ENCODE results near the gene DCAF8L1. TPM values are rescaled to one million over a fixed set of nuclear protein-coding genes. Genes with fewer than 3 reads are reported as not detected.

The DCAF8L1 gene
- total RNA-seq, 1 experiment from 2014 or later, result not detected

DNA sequence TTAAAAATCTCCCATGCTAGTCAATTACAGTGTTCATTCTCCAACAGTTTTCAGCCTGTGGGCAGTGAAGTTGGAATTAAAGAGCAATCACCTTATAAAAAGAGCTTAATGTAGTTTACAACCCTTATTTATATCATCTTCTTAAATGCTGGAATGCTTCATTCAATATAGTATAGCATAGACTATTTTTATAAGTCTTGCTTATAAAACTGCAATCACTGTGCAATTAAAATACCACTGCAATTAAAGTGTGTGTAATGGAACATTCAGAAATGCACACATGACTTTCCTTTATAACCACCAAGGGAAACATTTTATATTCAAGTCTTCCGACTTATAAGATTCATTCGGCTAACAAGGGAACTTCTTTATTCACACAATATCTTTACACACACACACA, 16.4 kb upstream of the DCAF8L1 start:
- no peaks in the 10 kb centered on the region for H3K4me1 ChIP-seq (ENCODE audit: insufficient read depth, low read length)
- H3K9ac ChIP-seq (ENCODE audit: extremely low read depth, insufficient read length, low read length), result no peak overlapping the region
- Mint-ChIP-seq H3K27ac (no peak overlapping the region), H3K9me3 (peaks cover 37 to 49% of the 10 kb centered on the region in 2 experiments), H3K4me1 (no peaks in the 10 kb centered on the region), H3K27me3 (ENCODE audit: low read depth) (peaks cover 3% of the 10 kb centered on the region; the same call in 1 of the 2 replicates), H3K36me3 (ENCODE audit: insufficient read depth in 1 of 3, low read depth in 3 of 3) (no peaks in the 10 kb centered on the region; a peak in 2 of 7 replicates), H3K4me3 (no peak overlapping the region)
- WGBS (ENCODE audit: extremely low coverage, insufficient read length, low lambda C conversion rate), result no CpG with 5 or more reads among the region's 2 CpGs
- no peak for DNase-seq
- H2BK120ac ChIP-seq (ENCODE audit: low read depth, low read length, poor library complexity, severe bottlenecking), result no peak overlapping the region
- no peak overlapping the region for H2BK15ac ChIP-seq (ENCODE audit: low read depth, low read length)
- H2BK20ac ChIP-seq (ENCODE audit: low read depth, low read length, poor library complexity, severe bottlenecking), result no peak overlapping the region
- TF ChIP-seq, protein P1, sequence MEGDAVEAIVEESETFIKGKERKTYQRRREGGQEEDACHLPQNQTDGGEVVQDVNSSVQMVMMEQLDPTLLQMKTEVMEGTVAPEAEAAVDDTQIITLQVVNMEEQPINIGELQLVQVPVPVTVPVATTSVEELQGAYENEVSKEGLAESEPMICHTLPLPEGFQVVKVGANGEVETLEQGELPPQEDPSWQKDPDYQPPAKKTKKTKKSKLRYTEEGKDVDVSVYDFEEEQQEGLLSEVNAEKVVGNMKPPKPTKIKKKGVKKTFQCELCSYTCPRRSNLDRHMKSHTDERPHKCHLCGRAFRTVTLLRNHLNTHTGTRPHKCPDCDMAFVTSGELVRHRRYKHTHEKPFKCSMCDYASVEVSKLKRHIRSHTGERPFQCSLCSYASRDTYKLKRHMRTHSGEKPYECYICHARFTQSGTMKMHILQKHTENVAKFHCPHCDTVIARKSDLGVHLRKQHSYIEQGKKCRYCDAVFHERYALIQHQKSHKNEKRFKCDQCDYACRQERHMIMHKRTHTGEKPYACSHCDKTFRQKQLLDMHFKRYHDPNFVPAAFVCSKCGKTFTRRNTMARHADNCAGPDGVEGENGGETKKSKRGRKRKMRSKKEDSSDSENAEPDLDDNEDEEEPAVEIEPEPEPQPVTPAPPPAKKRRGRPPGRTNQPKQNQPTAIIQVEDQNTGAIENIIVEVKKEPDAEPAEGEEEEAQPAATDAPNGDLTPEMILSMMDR (conservative IDR thresholded peaks at IDR 0.05), result no peak
- H2AFZ ChIP-seq (ENCODE audit: low read length), result no peak overlapping the region
- H3K56ac ChIP-seq (ENCODE audit: insufficient read length, low read depth, low read length), result no peak overlapping the region
- H3K23me2 ChIP-seq (ENCODE audit: insufficient read length, low read depth, low read length, poor library complexity, severe bottlenecking), result no peaks in the 10 kb centered on the region
- no peaks in the 10 kb centered on the region for H4K20me1 ChIP-seq (ENCODE audit: control insufficient read depth, insufficient read depth, insufficient read length)
- no peak overlapping the region for H2AK5ac ChIP-seq (ENCODE audit: insufficient read length, low read length)
- H4K8ac ChIP-seq (replicated peaks; ENCODE audit: insufficient read length, low read depth, low read length), result no peak overlapping the region
- H4K91ac ChIP-seq (ENCODE audit: insufficient read length, low read depth, low read length), result no peak overlapping the region
- H3K18ac ChIP-seq (ENCODE audit: insufficient read length, low read depth, low read length), result no peak overlapping the region
- H2BK12ac ChIP-seq (ENCODE audit: insufficient read length, low read depth, low read length), result no peak overlapping the region
- no peak overlapping the region for H3T11ph ChIP-seq (ENCODE audit: low read length)
- no peak overlapping the region for H3K23ac ChIP-seq (ENCODE audit: insufficient read length, low read depth, low read length)
- H3K27me3 ChIP-seq (ENCODE audit: insufficient read depth, low read length), result no peaks in the 10 kb centered on the region
- H3K9me3 ChIP-seq (ENCODE audit: control insufficient read depth, low read depth, low read length), result peaks cover 27% of the 10 kb centered on the region
- H3K79me1 ChIP-seq (ENCODE audit: insufficient read depth, low read depth, low read length, poor library complexity, severe bottlenecking), result no peaks in the 10 kb centered on the region
- no peak overlapping the region for H4K5ac ChIP-seq (ENCODE audit: insufficient read length, low read depth, low read length)
- no peak overlapping the region for H3K4ac ChIP-seq (ENCODE audit: low read depth, low read length)
- H3K4me2 ChIP-seq (ENCODE audit: insufficient read depth, insufficient read length, low read length), result no peak overlapping the region
- H3K79me2 ChIP-seq (ENCODE audit: insufficient read depth, low read length), result no peaks in the 10 kb centered on the region
- no peak overlapping the region for H2BK5ac ChIP-seq (ENCODE audit: insufficient read length, low read length)
- no peak overlapping the region for H3K27ac ChIP-seq (ENCODE audit: insufficient read length, low read depth, low read length)
- H3K14ac ChIP-seq (ENCODE audit: insufficient read depth, low read length), result no peak overlapping the region
